Endothelial cell (in vitro differentiated cells): ENCODE data around the gene CA9. TPM values are rescaled to one million over a fixed set of nuclear protein-coding genes. Genes with fewer than 3 reads are reported as not detected.
A peak's percentile ranks its signal among the peaks of the same experiment; 100 is the strongest.

Experiments used
- DNase-seq: peaks from one replicate; pipeline ENCODE4 v3.0.0; 2021; ENCODE audit warnings: low spot score
- H3K27ac Mint-ChIP-seq: one replicate; pipeline ENCODE4 v1.8.0; 2021; ENCODE audit warnings: mixed read lengths, inconsistent platforms; ENCODE audit not compliant: unreplicated experiment
- H3K27me3 Mint-ChIP-seq: one replicate; pipeline ENCODE4 v1.8.0; 2021; ENCODE audit warnings: mild to moderate bottlenecking, moderate library complexity, mixed read lengths, inconsistent platforms; ENCODE audit not compliant: unreplicated experiment
- H3K36me3 Mint-ChIP-seq: one replicate; pipeline ENCODE4 v1.8.0; 2021; ENCODE audit warnings: mild to moderate bottlenecking, low read depth, mixed read lengths, inconsistent platforms; ENCODE audit not compliant: unreplicated experiment
- H3K4me1 Mint-ChIP-seq: one replicate; pipeline ENCODE4 v1.8.0; 2021; ENCODE audit warnings: mild to moderate bottlenecking, mixed read lengths, inconsistent platforms; ENCODE audit not compliant: unreplicated experiment
- H3K4me3 Mint-ChIP-seq: one replicate; pipeline ENCODE4 v1.8.0; 2021; ENCODE audit warnings: mild to moderate bottlenecking, mixed read lengths, inconsistent platforms; ENCODE audit not compliant: unreplicated experiment
- H3K9me3 Mint-ChIP-seq: one replicate; pipeline ENCODE4 v1.8.0; 2021; ENCODE audit warnings: mixed read lengths, inconsistent platforms; ENCODE audit not compliant: unreplicated experiment
- CTCF ChIP-seq: fragments of 200-600 bp; sonication (generic); IDR thresholded peaks from one replicate; pipeline ENCODE4 v1.5.0; 2021; ENCODE audit warnings: antibody characterized with exemption; ENCODE audit not compliant: unreplicated experiment
- total RNA-seq: library from RNA; stranded (reverse); fragmentation: NEBNext Ultra II Directional; extraction: Animal tissue kit (Norgen Biotek cat#: 25700); gene quantifications from one replicate; pipeline ENCODE4 v1.2.1, GENCODE V29; 2021; ENCODE audit not compliant: unreplicated experiment

The CA9 gene
- total RNA-seq, 1 donor from 2014 or later: 1.5 TPM

GRCh38 chr9:35727676-35728040, 53.9 kb downstream of the CA9 start:
- H3K36me3 Mint-ChIP-seq: peaks cover 35% of the 10 kb centered on the region
- H3K27ac Mint-ChIP-seq: no peak overlapping the region
- H3K27me3 Mint-ChIP-seq: peaks cover 16% of the 10 kb centered on the region
- H3K4me3 Mint-ChIP-seq: no peak overlapping the region
- H3K4me1 Mint-ChIP-seq: peaks cover 22% of the 10 kb centered on the region
- H3K9me3 Mint-ChIP-seq: no peaks in the 10 kb centered on the region
- DNase-seq: no peak
- TF ChIP-seq CTCF: no peak

GRCh38 chr9:35728041-35728971, 54.6 kb downstream of the CA9 start:
- peaks cover 16% of the 10 kb centered on the region for H3K27me3 Mint-ChIP-seq
- H3K4me1 Mint-ChIP-seq: peaks cover 27% of the 10 kb centered on the region
- no peak for TF ChIP-seq CTCF
- DNase-seq: peak; percentile 68
- H3K36me3 Mint-ChIP-seq: peaks cover 36% of the 10 kb centered on the region
- H3K9me3 Mint-ChIP-seq: no peaks in the 10 kb centered on the region
- no peak overlapping the region for H3K27ac Mint-ChIP-seq
- no peak overlapping the region for H3K4me3 Mint-ChIP-seq

- TF ChIP-seq CTCF: no peak
- peaks cover 16% of the 10 kb centered on the region for H3K27me3 Mint-ChIP-seq
- H3K4me1 Mint-ChIP-seq: peaks cover 28% of the 10 kb centered on the region
- no peak overlapping the region for H3K27ac Mint-ChIP-seq
- H3K36me3 Mint-ChIP-seq: peaks cover 30% of the 10 kb centered on the region
- H3K4me3 Mint-ChIP-seq: no peak overlapping the region
- H3K9me3 Mint-ChIP-seq: no peaks in the 10 kb centered on the region
- DNase-seq: no peak
Measured at GRCh38 chr9:35729101-35729500, 55.4 kb downstream of the CA9 start.

GRCh38 chr9:35729700-35730485, 56.2 kb downstream of the CA9 start:
- H3K4me3 Mint-ChIP-seq: no peak overlapping the region
- no peak overlapping the region for H3K27ac Mint-ChIP-seq
- H3K27me3 Mint-ChIP-seq: peaks cover 15% of the 10 kb centered on the region
- peak; percentile 39 for DNase-seq
- peak; percentile 68 for TF ChIP-seq CTCF
- peaks cover 24% of the 10 kb centered on the region for H3K36me3 Mint-ChIP-seq
- no peaks in the 10 kb centered on the region for H3K9me3 Mint-ChIP-seq
- H3K4me1 Mint-ChIP-seq: peaks cover 21% of the 10 kb centered on the region

- Mint-ChIP-seq H3K27ac (no peak overlapping the region), H3K4me3 (no peak overlapping the region)
- no peak for DNase-seq
Measured at GRCh38 chr9:35730486-35730854, 56.7 kb downstream of the CA9 start.

More at GRCh38 chr9:35730486-35730854, 56.7 kb downstream of the CA9 start:
- H3K27me3 Mint-ChIP-seq: peaks cover 13% of the 10 kb centered on the region
- H3K9me3 Mint-ChIP-seq: no peaks in the 10 kb centered on the region
- peaks cover 24% of the 10 kb centered on the region for H3K36me3 Mint-ChIP-seq
- peaks cover 18% of the 10 kb centered on the region for H3K4me1 Mint-ChIP-seq
- no peak for TF ChIP-seq CTCF
